K562 (cell line): ENCODE data around the gene MICAL2. TPM values are rescaled to one million over a fixed set of nuclear protein-coding genes. Genes with fewer than 3 reads are reported as not detected.

Experiments used
- ATAC-seq: fragments of 200-7000 bp; cut with Tn5 transposase; 3 replicates; pipeline ENCODE4 v1.9.1; 2020; ENCODE audit warnings: moderate library complexity
- BruUV-seq: library from RNA; stranded (reverse); fragments of 400-500 nt; replicated peaks from 2 replicates; lab custom pipeline; 2021; lab: Mats Ljungman, UMichigan
- CTCF ChIA-PET: fragments of 300-600 bp; formaldehyde crosslinking; extraction: SDS; loops from one replicate; lab custom pipeline; 2021; ENCODE audit warnings: low intra/inter-chr PET ratio; lab: Yijun Ruan, JAX
- POLR2A ChIA-PET: fragments of 300-600, 350-650 bp; sonication (Branson Sonifier 250); formaldehyde crosslinking; extraction: SDS; loops from one replicate; lab custom pipeline; 2021; ENCODE audit warnings: antibody characterized with exemption, inconsistent platforms; lab: Yijun Ruan, JAX
- DNase-seq, 4 experiments: peaks; one replicate each; pipeline versions ENCODE4 v3.0.0 to v3.0.0-alpha.2; 2011 to 2018; ENCODE audit warnings: low spot score in 3 of 4, mixed read lengths in 3 of 4; ENCODE audit errors: extremely low read depth in 1 of 4
- FAIRE-seq: peaks from 2 replicates; lab custom pipeline; 2011; peaks lifted over from hg19 to GRCh38; lab: Jason Lieb, UNC
- H2AFZ ChIP-seq: 2 replicates; pipeline ENCODE4 v1.6.0; 2011; ENCODE audit warnings: low read depth, low read length, control low read depth, inconsistent platforms
- H3K27ac ChIP-seq: fragments of 200-600 bp; 3 replicates; pipeline ENCODE4 v1.8.0; 2011; ENCODE audit warnings: low read depth, mild to moderate bottlenecking, control low read depth, inconsistent platforms, low read length, moderate library complexity, mixed read lengths; ENCODE audit errors: extremely low read depth
- H3K27me3 ChIP-seq, 2 experiments: fragments of 300-600 bp in 1 of 2; 2 replicates in 1 of 2; 3 replicates in 1 of 2; pipeline versions ENCODE4 v1.6.0 to v1.8.0; 2011; ENCODE audit warnings: inconsistent platforms in 2 of 2, low read length in 2 of 2, mild to moderate bottlenecking in 1 of 2, mixed read lengths in 1 of 2, moderate library complexity in 1 of 2; ENCODE audit not compliant: control insufficient read depth in 2 of 2, insufficient read depth in 2 of 2
- H3K36me3 ChIP-seq: fragments of 300-600 bp; 3 replicates; pipeline ENCODE4 v1.8.0; 2011; ENCODE audit warnings: mild to moderate bottlenecking, low read length, inconsistent platforms; ENCODE audit not compliant: control insufficient read depth, insufficient read depth
- H3K4me1 ChIP-seq, 2 experiments: fragments of 200-600 bp in 1 of 2; replicated peaks in 1 of 2; 2 replicates in 1 of 2; 3 replicates in 1 of 2; pipeline versions ENCODE4 v1.5.1 to v1.8.0; 2011; ENCODE audit warnings: inconsistent platforms in 2 of 2, low read length in 2 of 2, mild to moderate bottlenecking in 1 of 2, mixed read lengths in 1 of 2, moderate library complexity in 1 of 2; ENCODE audit not compliant: control insufficient read depth in 2 of 2, insufficient read depth in 2 of 2
- H3K4me2 ChIP-seq: 2 replicates; pipeline ENCODE4 v1.6.1; 2011; ENCODE audit warnings: low read length, control low read depth, inconsistent platforms, mixed read lengths; ENCODE audit not compliant: insufficient read depth
- H3K4me3 ChIP-seq: fragments of 200-600 bp; sonication (generic), shearing (Covaris generic); 2 replicates; pipeline ENCODE4 v1.5.1; 2016; ENCODE audit warnings: control low read depth, inconsistent platforms
- H3K79me2 ChIP-seq: fragments of 200-600 bp; 3 replicates; pipeline ENCODE4 v1.8.0; 2011; ENCODE audit warnings: low read length, inconsistent platforms; ENCODE audit not compliant: control insufficient read depth, insufficient read depth
- H3K9ac ChIP-seq, 2 experiments: 2 replicates each; pipeline versions ENCODE4 v1.6.0 to v1.6.1; 2011; ENCODE audit warnings: low read depth in 2 of 2, low read length in 2 of 2, control low read depth in 1 of 2, inconsistent platforms in 1 of 2, mild to moderate bottlenecking in 1 of 2, mixed read lengths in 1 of 2; ENCODE audit not compliant: insufficient read depth in 1 of 2
- H3K9me1 ChIP-seq: one replicate; pipeline ENCODE4 v1.6.0; 2011; ENCODE audit warnings: inconsistent platforms, mild to moderate bottlenecking, low read length, moderate library complexity; ENCODE audit not compliant: control insufficient read depth, insufficient read depth
- H3K9me3 ChIP-seq: replicated peaks from 2 replicates; pipeline ENCODE4 v1.5.1; 2011; ENCODE audit warnings: low read depth, low read length, inconsistent platforms; ENCODE audit not compliant: control insufficient read depth, insufficient read depth
- H4K20me1 ChIP-seq: replicated peaks from 2 replicates; pipeline ENCODE4 v1.6.1; 2011; ENCODE audit warnings: low read length, inconsistent platforms, mixed read lengths; ENCODE audit not compliant: control insufficient read depth, insufficient read depth
- CREB1 ChIP-seq, 2 experiments: sonication (generic) in 1 of 2; formaldehyde crosslinking in 1 of 2; IDR thresholded peaks; 2 replicates each; pipeline versions ENCODE4 v1.6.1 to v1.8.0; 2012 to 2022; ENCODE audit warnings: inconsistent platforms in 1 of 2, mild to moderate bottlenecking in 1 of 2, missing genetic modification reagents in 1 of 2, moderate library complexity in 1 of 2
- CREM ChIP-seq: IDR thresholded peaks from 2 replicates; pipeline ENCODE4 v1.6.1; 2014; ENCODE audit warnings: antibody characterized with exemption, low read depth
- DACH1 ChIP-seq: fragments of 450-650 bp; IDR thresholded peaks from 2 replicates; pipeline ENCODE4 v1.6.1; 2018; ENCODE audit not compliant: partially characterized antibody
- HDGF ChIP-seq: fragments of 450-650 bp; IDR thresholded peaks from 2 replicates; pipeline ENCODE4 v1.6.1; 2016
- HIVEP1 ChIP-seq: fragments of 250-450 bp; sonication (Bioruptor Pico); IDR thresholded peaks from 2 replicates; pipeline ENCODE4 v1.4.0; 2020; ENCODE audit warnings: mild to moderate bottlenecking
- MLX ChIP-seq, 2 experiments: fragments of 450-650 bp in 1 of 2; sonication (generic) in 1 of 2; formaldehyde crosslinking; conservative IDR thresholded peaks; 2 replicates each; pipeline versions ENCODE4 v1.4.0 to v1.8.1; 2020 to 2022; ENCODE audit warnings: mild to moderate bottlenecking in 1 of 2, missing genetic modification reagents in 1 of 2
- PHB2 ChIP-seq: fragments of 450-650 bp; IDR thresholded peaks from 2 replicates; pipeline ENCODE4 v1.6.1; 2017; ENCODE audit warnings: low read depth
- SAFB ChIP-seq: fragments of 200-400 bp; formaldehyde crosslinking; IDR thresholded peaks from 2 replicates; pipeline ENCODE4 v1.6.1; 2017; ENCODE audit warnings: low read depth, low read length, borderline replicate concordance
- SMARCA5 ChIP-seq: fragments of 450-650 bp; IDR thresholded peaks from 2 replicates; pipeline ENCODE4 v1.6.1; 2016
- XRCC4 ChIP-seq: IDR thresholded peaks from one replicate; pipeline ENCODE4 v1.6.1; 2011; ENCODE audit not compliant: insufficient read depth, insufficient read length; ENCODE audit errors: extremely low read depth
- ZBTB26 ChIP-seq: fragments of 450-650 bp; formaldehyde crosslinking; IDR thresholded peaks from 2 replicates; pipeline ENCODE4 v1.4.0; 2022; ENCODE audit warnings: missing genetic modification characterization
- ZNF75A ChIP-seq: fragments of 450-650 bp; formaldehyde crosslinking; IDR thresholded peaks from 2 replicates; pipeline ENCODE4 v1.4.0; 2020; ENCODE audit warnings: mild to moderate bottlenecking
- whole genome bisulfite sequencing: fragments of 100-300 bp; shearing (Covaris generic); methylation state at CpG from one replicate; pipeline ENCODE4 v1.1.6; 2016; ENCODE audit warnings: low coverage, mixed read lengths; ENCODE audit not compliant: insufficient coverage; ENCODE audit errors: missing lambda C conversion rate; 5-methylcytosine and 5-hydroxymethylcytosine counted together
- in situ Hi-C: fragments of 300-500 bp; cut with MboI; formaldehyde crosslinking; loops from 4 replicates; pipeline ENCODE4 v1.15.0; 2018; ENCODE audit warnings: inconsistent platforms, mixed read lengths
- intact Hi-C: fragments of 100-400 bp; cut with micrococcal nuclease; formaldehyde crosslinking; loops from 2 replicates; pipeline ENCODE4 v1.14.2; 2022
- polyA plus RNA-seq, 8 experiments: library from polyadenylated mRNA; depleted of rRNA in 4 of 8; stranded (reverse) in 5 of 8; unstranded in 3 of 8; fragments of >200 nt; fragmentation: Nextera tagmentation in 2 of 8; fragmentation: Illumina TruSeq in 1 of 8; extraction: Ambion mirVana in 2 of 8; extraction: Trizol in 1 of 8; gene quantifications; 2 replicates each; pipeline versions ENCODE4 v1.2.1 to v1.2.3, GENCODE V29; 2011 to 2014; ENCODE audit warnings: inconsistent platforms in 1 of 8, missing spikeins in 1 of 8
- total RNA-seq, 7 experiments: library from RNA; depleted of rRNA in 6 of 7; stranded (reverse); fragments of >200 nt in 6 of 7; fragmentation: Illumina TruSeq in 2 of 7; extraction: Trizol in 2 of 7; gene quantifications; 2 replicates each; pipeline versions ENCODE4 v1.2.1 to v1.2.3, GENCODE V29; 2011 to 2021; ENCODE audit warnings: low replicate concordance in 1 of 7

Gene MICAL2
- total and polyA plus RNA-seq, 9 of the 15 experiments (the other 6 are each of a cell fraction or from before 2014, with no cell fraction given): 4.7 to 64.2 (median 33.6) TPM

GRCh38 chr11:12278766-12279671 lies 168.6 kb downstream of the MICAL2 start:
- FAIRE-seq: no peak

GRCh38 chr11:12279672-12280108 lies 169.3 kb downstream of the MICAL2 start:
- intact Hi-C loops (loop anchor here (2.0 to 5.0 kb wide), 2 partner anchors 43 to 492 kb away; no protein-coding TSS in a partner anchor), in situ Hi-C loops (loop anchor here (10.0 kb wide), 1 partner anchor 465 kb away; no protein-coding TSS in a partner anchor)
- 37% methylated on average over 4 of the region's 4 CpGs for WGBS
- no peak for DNase-seq
- no peak overlapping the region for H3K27ac ChIP-seq
- H3K27me3 ChIP-seq: no peaks in the 10 kb centered on the region; a peak in 1 of 5 replicates
- no TSS peak for BruUV-seq
- no peak for FAIRE-seq
- H4K20me1 ChIP-seq: no peaks in the 10 kb centered on the region
- no peak overlapping the region; a peak in 1 of 4 replicates for H3K9ac ChIP-seq
- peaks cover 18 to 26% of the 10 kb centered on the region in 2 experiments for H3K4me1 ChIP-seq
- H3K9me1 ChIP-seq: peaks cover 4% of the 10 kb centered on the region
- no peak overlapping the region for H3K4me3 ChIP-seq
- no peaks in the 10 kb centered on the region for H3K79me2 ChIP-seq
- H3K36me3 ChIP-seq: no peaks in the 10 kb centered on the region
- no peak overlapping the region for H3K4me2 ChIP-seq
- no peak for ATAC-seq
- H3K9me3 ChIP-seq: no peaks in the 10 kb centered on the region
- ChIA-PET POLR2A (interaction anchor here (0.7 to 1.4 kb wide), 2 partner anchors 232 to 1443 kb away, joined by 3 to 5 read pairs; no protein-coding TSS in a partner anchor), CTCF (interaction anchor here (2.6 to 4.3 kb wide), 2 partner anchors 43 to 233 kb away, joined by 11 to 110 read pairs; no protein-coding TSS in a partner anchor)
- H2AFZ ChIP-seq: no peak overlapping the region
- TF ChIP-seq HIVEP1 (CRISPR knock-in tag): no peak
- TF ChIP-seq ZNF75A (CRISPR knock-in tag): no peak
- no peak for TF ChIP-seq ZBTB26 (CRISPR knock-in tag)
- TF ChIP-seq HDGF: no peak
- TF ChIP-seq SMARCA5: no peak
- no peak for TF ChIP-seq CREB1 (IDR thresholded peaks at IDR 0.05)
- TF ChIP-seq CREB1 (CRISPR knock-in tag; IDR thresholded peaks at IDR 0.05): no peak
- no peak for TF ChIP-seq PHB2
- TF ChIP-seq DACH1: no peak
- no peak for TF ChIP-seq SAFB
- no peak for TF ChIP-seq MLX (CRISPR knock-in tag; conservative IDR thresholded peaks at IDR 0.05)
- no peak for TF ChIP-seq XRCC4

More at GRCh38 chr11:12278766-12279671, 168.6 kb downstream of the MICAL2 start:
- Histone ChIP-seq H3K9me3 (no peaks in the 10 kb centered on the region), H2AFZ (no peak overlapping the region), H3K4me1 (peaks cover 22 to 31% of the 10 kb centered on the region in 2 experiments), H3K9me1 (peaks cover 4% of the 10 kb centered on the region), H3K36me3 (no peaks in the 10 kb centered on the region), H3K79me2 (no peaks in the 10 kb centered on the region), H4K20me1 (no peaks in the 10 kb centered on the region), H3K9ac (no peak overlapping the region; a peak in 1 of 4 replicates), H3K4me3 (no peak overlapping the region), H3K27ac (no peak overlapping the region), H3K4me2 (no peak overlapping the region), H3K27me3 (no peaks in the 10 kb centered on the region)
- BruUV-seq: no TSS peak
- no peak for ATAC-seq
- DNase-seq: no peak
- in situ Hi-C loops: no loop called here
- WGBS: 55% methylated on average over 13 of the region's 13 CpGs
- POLR2A ChIA-PET: interaction anchor here (1.0 to 1.4 kb wide), 4 partner anchors 209 to 231 kb away, joined by 3 to 5 read pairs (median 4); no protein-coding TSS in a partner anchor
- CTCF ChIA-PET: interaction anchor here (1.1 kb wide), 1 partner anchor 232 kb away, joined by 4 read pairs; no protein-coding TSS in a partner anchor
- intact Hi-C loops: no loop called here
- no peak for TF ChIP-seq CREM
